Measurements from ENCODE around the gene PIANP. TPM values are rescaled to one million over a fixed set of nuclear protein-coding genes. Genes with fewer than 3 reads are reported as not detected.

The PIANP gene
- total RNA-seq, 1 donor from 2014 or later, result 0.32 TPM

GRCh38 chr12:6653342-6653741, 47.3 kb downstream of the PIANP start:
- Mint-ChIP-seq H3K4me3 (no peak overlapping the region), H3K36me3 (peaks cover 31% of the 10 kb centered on the region)

GRCh38 chr12:6652391-6652790, 48.2 kb downstream of the PIANP start:
- no peak overlapping the region for H3K27ac ChIP-seq
- H3K4me1 Mint-ChIP-seq, result no peaks in the 10 kb centered on the region
- H3K27me3 Mint-ChIP-seq (ENCODE audit: insufficient read depth, low read depth), result peaks cover 2% of the 10 kb centered on the region
- H3K36me3 Mint-ChIP-seq, result peaks cover 33% of the 10 kb centered on the region
- no peaks in the 10 kb centered on the region for H3K9me3 Mint-ChIP-seq
- no peak overlapping the region for H3K9ac ChIP-seq
- H3K79me2 ChIP-seq (ENCODE audit: low read depth), result peaks cover 5% of the 10 kb centered on the region
- H3F3A ChIP-seq (ENCODE audit: low read depth), result no peaks in the 10 kb centered on the region
- H3K4me3 ChIP-seq, result no peak overlapping the region
- no peak for DNase-seq (ENCODE audit: low spot score)
- H3K9me3 ChIP-seq (ENCODE audit: low read depth), result no peaks in the 10 kb centered on the region
- TF ChIP-seq EZH2 (IDR thresholded peaks at IDR 0.05) (no peak), EZH2phosphoT487 (IDR thresholded peaks at IDR 0.05) (no peak)
- H3K36me3 ChIP-seq, result no peaks in the 10 kb centered on the region
- H3K4me2 ChIP-seq, result no peak overlapping the region
- H3K4me3 Mint-ChIP-seq, result no peak overlapping the region
- no peak overlapping the region for H2AFZ ChIP-seq (replicated peaks)
- no peaks in the 10 kb centered on the region for H3K4me1 ChIP-seq
- no peak overlapping the region for H3K27ac Mint-ChIP-seq
- no peaks in the 10 kb centered on the region for H4K20me1 ChIP-seq (ENCODE audit: low read depth)
- no peaks in the 10 kb centered on the region for H3K27me3 ChIP-seq

More at GRCh38 chr12:6653342-6653741, 47.3 kb downstream of the PIANP start:
- H3F3A ChIP-seq (ENCODE audit: low read depth), result no peaks in the 10 kb centered on the region
- no peak overlapping the region for H2AFZ ChIP-seq (replicated peaks)
- no peak for DNase-seq (ENCODE audit: low spot score)
- Mint-ChIP-seq H3K27me3 (ENCODE audit: insufficient read depth, low read depth) (no peaks in the 10 kb centered on the region), H3K27ac (no peak overlapping the region), H3K4me1 (no peaks in the 10 kb centered on the region), H3K9me3 (no peaks in the 10 kb centered on the region)
- no peak overlapping the region for H3K4me2 ChIP-seq
- H3K4me3 ChIP-seq, result no peak overlapping the region
- H3K36me3 ChIP-seq, result no peaks in the 10 kb centered on the region
- H3K27ac ChIP-seq, result no peak overlapping the region
- no peak overlapping the region for H3K9ac ChIP-seq
- TF ChIP-seq EZH2 (IDR thresholded peaks at IDR 0.05) (no peak), EZH2phosphoT487 (IDR thresholded peaks at IDR 0.05) (no peak), CTCF (IDR thresholded peaks at IDR 0.05) (no peak)
- no peaks in the 10 kb centered on the region for H3K4me1 ChIP-seq
- H3K27me3 ChIP-seq, result no peaks in the 10 kb centered on the region
- H3K9me3 ChIP-seq (ENCODE audit: low read depth), result no peaks in the 10 kb centered on the region
- H3K79me2 ChIP-seq (ENCODE audit: low read depth), result peaks cover 12% of the 10 kb centered on the region
- H4K20me1 ChIP-seq (ENCODE audit: low read depth), result no peaks in the 10 kb centered on the region

- Mint-ChIP-seq H3K9me3 (no peaks in the 10 kb centered on the region), H3K4me1 (peaks cover 5% of the 10 kb centered on the region)
These were observed 49.8 kb downstream of the PIANP start for GRCh38 chr12:6650832-6651231.

More at GRCh38 chr12:6650832-6651231, 49.8 kb downstream of the PIANP start:
- no peak overlapping the region for H3K27ac Mint-ChIP-seq
- TF ChIP-seq EZH2phosphoT487 (IDR thresholded peaks at IDR 0.05) (no peak), EZH2 (IDR thresholded peaks at IDR 0.05) (no peak), CTCF (IDR thresholded peaks at IDR 0.05) (no peak)
- Histone ChIP-seq H3K27me3 (no peaks in the 10 kb centered on the region), H3K4me1 (no peaks in the 10 kb centered on the region), H3K36me3 (no peaks in the 10 kb centered on the region), H3K79me2 (ENCODE audit: low read depth) (no peaks in the 10 kb centered on the region), H4K20me1 (ENCODE audit: low read depth) (no peaks in the 10 kb centered on the region), H2AFZ (replicated peaks) (no peak overlapping the region), H3K4me2 (no peak overlapping the region), H3K9ac (no peak overlapping the region), H3K4me3 (no peak overlapping the region), H3K27ac (no peak overlapping the region), H3K9me3 (ENCODE audit: low read depth) (no peaks in the 10 kb centered on the region), H3F3A (ENCODE audit: low read depth) (no peaks in the 10 kb centered on the region)
- peaks cover 37% of the 10 kb centered on the region for H3K36me3 Mint-ChIP-seq
- no peak overlapping the region for H3K4me3 Mint-ChIP-seq
- H3K27me3 Mint-ChIP-seq (ENCODE audit: insufficient read depth, low read depth), result peaks cover 5% of the 10 kb centered on the region
- DNase-seq (ENCODE audit: low spot score), result no peak

All from neural progenitor cell (in vitro differentiated cells).